Measurements from ENCODE around the gene DALRD3.

GRCh38 chr3:49053543-49053942, 35.2 kb upstream of the DALRD3 start:
- TF ChIP-seq CTCF (IDR thresholded peaks at IDR 0.05) (no peak), POLR2A (IDR thresholded peaks at IDR 0.05) (no peak)

All from right lobe of liver (tissue), 4 donors.